ENCODE results near the gene MEP1A.
"Not testable (repeated sequence)": the region's sequence is repeated elsewhere in the genome, so short reads cannot be mapped to it uniquely, and the experiment has no call there.

The MEP1A gene

DNA sequence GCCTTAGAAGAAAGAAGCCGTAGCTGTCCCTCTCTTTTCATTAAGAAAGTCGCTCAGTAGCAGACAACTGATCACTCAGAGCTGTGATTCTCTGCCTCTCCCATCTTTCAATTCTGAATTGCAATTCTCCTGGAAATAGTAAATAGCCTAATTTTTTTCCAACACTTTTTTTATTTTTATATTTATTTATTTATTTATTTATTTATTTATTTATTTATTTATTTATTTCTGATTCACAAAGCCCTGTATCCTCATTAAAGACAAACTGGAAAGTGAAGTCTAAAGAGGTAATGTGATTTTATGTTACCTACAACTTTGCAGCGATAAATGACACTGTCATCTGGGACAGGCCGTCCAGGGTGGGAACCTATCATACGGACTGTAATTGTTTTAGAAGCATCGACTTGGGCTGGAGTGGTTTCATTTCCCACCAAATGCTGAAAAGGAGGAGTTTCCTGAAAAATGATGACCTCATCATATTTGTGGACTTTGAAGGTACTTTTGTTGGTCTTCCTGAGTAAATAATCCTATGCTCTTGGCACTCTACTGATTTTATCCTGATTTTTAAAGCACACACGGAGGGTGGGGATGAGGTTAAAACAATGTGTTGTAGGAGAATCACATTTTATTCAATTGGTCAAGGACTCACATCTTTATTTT lies 41.2 kb downstream of the MEP1A start:
- not testable (repeated sequence) for H3K4me1 ChIP-seq (ENCODE audit: control insufficient read depth, insufficient read depth, low read length); H3K27me3 ChIP-seq (ENCODE audit: control insufficient read depth, insufficient read depth, low read length, poor library complexity, severe bottlenecking); H3K9me3 ChIP-seq (ENCODE audit: control insufficient read depth, low read length); H3K27ac ChIP-seq (ENCODE audit: insufficient read depth, low read depth, low read length, poor library complexity, severe bottlenecking); H3K4me3 ChIP-seq (ENCODE audit: insufficient read depth, low read depth, low read length); H3K36me3 ChIP-seq (ENCODE audit: control insufficient read depth, insufficient read depth, low read length)
- 66% methylated on average over 6 of the region's 7 CpGs for WGBS, 2 experiments

DNA sequence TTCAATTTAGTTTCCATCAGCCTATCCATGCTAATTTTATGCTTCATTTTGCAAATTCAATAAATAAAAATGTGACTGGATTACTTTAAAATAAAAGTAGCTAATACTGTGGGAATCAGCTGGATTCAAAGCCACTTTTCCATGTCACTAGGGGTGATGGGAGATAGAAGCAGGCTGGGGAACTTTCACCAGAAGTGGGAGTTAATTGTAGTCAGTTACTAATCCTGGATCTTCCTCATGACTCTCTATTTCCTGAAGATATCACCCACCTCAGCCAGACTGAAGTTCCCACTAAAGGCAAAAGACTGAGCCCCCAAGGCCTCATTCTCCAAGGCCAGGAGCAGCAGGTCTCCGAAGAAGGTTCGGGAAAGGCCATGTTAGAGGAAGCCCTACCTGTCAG lies 41.8 kb downstream of the MEP1A start:
- not testable (repeated sequence) for H3K36me3 ChIP-seq (ENCODE audit: control insufficient read depth, insufficient read depth, low read length); H3K27ac ChIP-seq (ENCODE audit: insufficient read depth, low read depth, low read length, poor library complexity, severe bottlenecking); H3K4me3 ChIP-seq (ENCODE audit: insufficient read depth, low read depth, low read length); H3K9me3 ChIP-seq (ENCODE audit: control insufficient read depth, low read length); H3K27me3 ChIP-seq (ENCODE audit: control insufficient read depth, insufficient read depth, low read length, poor library complexity, severe bottlenecking); H3K4me1 ChIP-seq (ENCODE audit: control insufficient read depth, insufficient read depth, low read length)
- 94 to 95% methylated on average over 2 of the region's 2 CpGs for WGBS, 2 experiments

DNA sequence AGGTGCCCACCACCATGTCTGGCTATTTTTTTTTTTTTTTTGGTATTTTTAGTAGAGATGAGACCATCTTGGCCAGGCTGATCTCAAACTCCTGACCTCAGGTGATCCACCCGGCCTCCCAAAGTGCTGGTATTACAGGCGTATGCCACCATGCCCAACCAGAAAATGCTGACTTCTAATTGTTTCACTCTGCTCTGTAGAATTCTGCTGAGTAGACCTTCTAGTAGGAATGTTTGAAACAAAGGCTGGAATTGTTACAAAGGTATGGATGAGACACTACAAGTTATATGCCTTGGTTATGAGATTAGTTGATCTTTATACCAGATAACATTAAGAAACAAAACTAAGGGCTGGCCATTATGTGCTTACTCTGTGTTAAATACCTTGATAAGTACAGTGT lies 44.8 kb downstream of the MEP1A start:
- WGBS, 2 experiments: 86 to 98% methylated on average over 2 of the region's 2 CpGs

DNA sequence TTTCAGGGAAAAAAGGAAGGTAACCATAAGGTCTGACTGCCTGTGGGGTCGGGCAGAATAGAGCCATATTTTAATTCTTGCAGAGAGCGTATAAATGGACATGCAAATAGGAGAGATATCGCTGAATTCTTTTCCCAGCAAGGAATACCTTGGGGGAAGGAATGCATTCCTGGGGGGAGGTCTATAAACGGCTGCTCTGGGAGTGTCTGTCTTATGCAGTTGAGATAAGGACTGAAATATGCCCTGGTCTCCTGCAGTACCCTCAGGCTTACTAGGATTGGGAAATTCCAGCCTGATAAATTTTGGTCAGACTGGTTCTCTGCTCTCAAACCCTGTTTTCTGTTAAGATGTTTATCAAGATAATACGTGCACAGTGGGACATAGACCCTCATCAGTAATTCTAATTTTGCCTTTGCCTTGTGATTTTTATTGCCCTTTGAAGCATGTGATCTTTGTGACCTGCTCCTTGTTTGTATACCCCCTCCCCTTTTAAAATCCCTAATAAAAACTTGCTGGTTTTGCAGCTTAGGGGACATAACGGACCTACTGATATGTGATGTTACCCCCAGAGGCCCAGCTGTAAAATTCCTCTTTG lies 49.2 kb downstream of the MEP1A start:
- not testable (repeated sequence) for H3K9me3 ChIP-seq (ENCODE audit: control insufficient read depth, low read length); H3K27me3 ChIP-seq (ENCODE audit: control insufficient read depth, insufficient read depth, low read length, poor library complexity, severe bottlenecking); H3K4me3 ChIP-seq (ENCODE audit: insufficient read depth, low read depth, low read length); H3K4me1 ChIP-seq (ENCODE audit: control insufficient read depth, insufficient read depth, low read length); H3K27ac ChIP-seq (ENCODE audit: insufficient read depth, low read depth, low read length, poor library complexity, severe bottlenecking); H3K36me3 ChIP-seq (ENCODE audit: control insufficient read depth, insufficient read depth, low read length)
- WGBS, 2 experiments: 93 to 95% methylated on average over 5 to 6 of the region's 6 CpGs

More for the DNA sequence above, 44.8 kb downstream of the MEP1A start:
- Histone ChIP-seq H3K27ac (ENCODE audit: insufficient read depth, low read depth, low read length, poor library complexity, severe bottlenecking) (no peak overlapping the region), H3K4me3 (ENCODE audit: insufficient read depth, low read depth, low read length) (no peak overlapping the region), H3K9me3 (ENCODE audit: control insufficient read depth, low read length) (no peaks in the 10 kb centered on the region), H3K27me3 (ENCODE audit: control insufficient read depth, insufficient read depth, low read length, poor library complexity, severe bottlenecking) (no peaks in the 10 kb centered on the region), H3K4me1 (ENCODE audit: control insufficient read depth, insufficient read depth, low read length) (no peaks in the 10 kb centered on the region), H3K36me3 (ENCODE audit: control insufficient read depth, insufficient read depth, low read length) (no peaks in the 10 kb centered on the region)

DNA sequence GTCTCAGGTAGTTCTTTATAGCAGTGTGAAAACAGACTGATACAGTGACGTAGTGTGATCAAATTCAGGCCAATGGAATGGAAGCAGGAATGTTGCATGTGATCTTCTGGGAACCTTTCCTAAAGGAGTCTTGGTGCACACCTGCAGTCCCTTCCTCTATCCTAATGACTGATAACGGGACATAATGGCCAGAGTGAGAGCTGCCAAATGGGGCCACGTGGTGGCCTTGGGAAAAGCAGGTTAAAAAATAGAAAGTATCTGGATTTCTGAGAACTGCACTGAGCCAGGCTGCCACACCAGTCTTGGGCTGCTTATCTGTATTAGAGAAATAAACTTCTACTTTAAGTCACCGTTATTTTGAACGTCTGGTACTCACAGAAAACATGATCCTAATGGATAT lies 51.9 kb downstream of the MEP1A start:
- no peaks in the 10 kb centered on the region for H3K36me3 ChIP-seq (ENCODE audit: control insufficient read depth, insufficient read depth, low read length)
- H3K4me1 ChIP-seq (ENCODE audit: control insufficient read depth, insufficient read depth, low read length): peaks cover 10% of the 10 kb centered on the region
- WGBS, 2 experiments: 89 to 95% methylated on average over 5 of the region's 5 CpGs
- peaks cover 11% of the 10 kb centered on the region for H3K27me3 ChIP-seq (ENCODE audit: control insufficient read depth, insufficient read depth, low read length, poor library complexity, severe bottlenecking)
- H3K4me3 ChIP-seq (ENCODE audit: insufficient read depth, low read depth, low read length): no peak overlapping the region
- H3K27ac ChIP-seq (ENCODE audit: insufficient read depth, low read depth, low read length, poor library complexity, severe bottlenecking): no peak overlapping the region
- no peaks in the 10 kb centered on the region for H3K9me3 ChIP-seq (ENCODE audit: control insufficient read depth, low read length)

DNA sequence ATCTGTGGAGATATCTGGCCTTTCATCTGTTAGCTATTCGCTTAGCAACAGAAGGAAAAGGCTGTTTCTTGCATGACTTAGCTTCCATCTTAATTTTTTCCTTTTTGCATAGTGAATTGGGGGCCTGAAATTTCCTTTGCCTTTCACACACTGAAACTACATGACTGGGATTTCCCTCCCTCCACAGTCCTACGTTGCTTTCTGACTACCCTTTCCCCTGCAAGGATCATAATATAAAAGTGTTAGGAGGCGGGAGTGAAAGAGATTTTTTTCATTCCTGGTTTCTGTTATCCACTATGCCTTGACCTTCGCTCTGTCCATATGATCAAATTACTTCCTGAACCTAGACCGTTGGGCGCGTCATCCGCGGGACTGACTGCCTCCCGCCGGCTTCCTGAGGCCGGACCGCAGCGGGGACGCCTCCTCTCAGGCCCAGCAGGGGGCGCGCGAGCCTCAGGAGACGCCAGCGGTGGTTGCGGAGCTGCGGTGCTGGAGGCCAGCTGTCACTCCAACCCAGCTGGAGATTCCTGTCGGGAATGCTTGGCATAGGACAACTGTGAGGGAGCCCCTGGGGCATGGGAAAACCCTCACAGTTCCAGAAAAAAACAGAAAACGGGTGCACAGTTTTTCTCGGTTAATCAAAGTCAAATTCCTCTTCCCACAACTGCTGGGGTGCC lies 55.6 kb downstream of the MEP1A start:
- Histone ChIP-seq H3K27ac (ENCODE audit: insufficient read depth, low read depth, low read length, poor library complexity, severe bottlenecking) (no peak overlapping the region), H3K36me3 (ENCODE audit: control insufficient read depth, insufficient read depth, low read length) (no peaks in the 10 kb centered on the region), H3K4me3 (ENCODE audit: insufficient read depth, low read depth, low read length) (no peak overlapping the region), H3K4me1 (ENCODE audit: control insufficient read depth, insufficient read depth, low read length) (peaks cover 10% of the 10 kb centered on the region), H3K27me3 (ENCODE audit: control insufficient read depth, insufficient read depth, low read length, poor library complexity, severe bottlenecking) (peaks cover 11% of the 10 kb centered on the region), H3K9me3 (ENCODE audit: control insufficient read depth, low read length) (no peaks in the 10 kb centered on the region)
- WGBS, 2 experiments: 6% methylated on average over 24 of the region's 25 CpGs

DNA sequence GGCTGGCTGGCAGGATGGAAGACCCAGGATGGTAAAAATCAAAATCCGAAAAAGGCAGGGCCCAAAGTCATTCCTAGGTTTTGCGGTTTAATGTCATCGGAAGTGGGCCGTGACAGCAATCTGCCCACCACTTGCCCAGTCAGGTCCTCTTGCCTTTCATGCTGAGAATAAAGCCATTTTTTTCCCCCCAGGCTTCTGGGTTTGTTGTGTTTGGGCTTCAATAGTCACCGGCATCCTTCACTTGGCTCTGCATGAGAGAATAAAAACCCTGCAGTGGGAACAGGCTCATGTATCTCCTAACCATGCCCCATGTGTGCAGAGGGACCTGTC lies 56.1 kb downstream of the MEP1A start:
- 77 to 88% methylated on average over 5 of the region's 5 CpGs for WGBS, 2 experiments
- Histone ChIP-seq H3K27ac (ENCODE audit: insufficient read depth, low read depth, low read length, poor library complexity, severe bottlenecking) (no peak overlapping the region), H3K4me3 (ENCODE audit: insufficient read depth, low read depth, low read length) (no peak overlapping the region), H3K4me1 (ENCODE audit: control insufficient read depth, insufficient read depth, low read length) (peaks cover 10% of the 10 kb centered on the region), H3K9me3 (ENCODE audit: control insufficient read depth, low read length) (no peaks in the 10 kb centered on the region), H3K27me3 (ENCODE audit: control insufficient read depth, insufficient read depth, low read length, poor library complexity, severe bottlenecking) (peaks cover 11% of the 10 kb centered on the region), H3K36me3 (ENCODE audit: control insufficient read depth, insufficient read depth, low read length) (no peaks in the 10 kb centered on the region)

DNA sequence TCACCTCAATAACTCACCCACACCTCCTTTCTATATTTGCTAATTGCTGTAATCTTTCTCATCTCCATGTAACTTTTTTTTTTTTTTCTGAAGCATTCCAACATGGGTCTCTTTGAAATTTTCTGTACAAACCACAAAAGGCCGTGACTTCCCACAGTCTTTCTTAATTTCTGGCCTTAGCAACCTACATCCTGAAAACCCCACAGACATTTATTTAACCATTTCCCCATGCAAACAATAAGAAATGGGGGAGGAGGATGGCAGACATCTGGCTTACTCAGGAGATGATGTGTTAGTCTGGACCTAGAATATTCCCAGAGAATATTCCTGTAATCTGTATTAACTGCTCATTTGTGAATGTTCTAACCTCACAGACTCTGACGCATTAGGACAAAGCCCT lies 57.6 kb downstream of the MEP1A start:
- 95 to 99% methylated on average over 2 of the region's 2 CpGs for WGBS, 2 experiments
- H3K9me3 ChIP-seq (ENCODE audit: control insufficient read depth, low read length): no peaks in the 10 kb centered on the region
- H3K27me3 ChIP-seq (ENCODE audit: control insufficient read depth, insufficient read depth, low read length, poor library complexity, severe bottlenecking): peaks cover 11% of the 10 kb centered on the region
- no peak overlapping the region for H3K4me3 ChIP-seq (ENCODE audit: insufficient read depth, low read depth, low read length)
- no peak overlapping the region for H3K27ac ChIP-seq (ENCODE audit: insufficient read depth, low read depth, low read length, poor library complexity, severe bottlenecking)
- H3K4me1 ChIP-seq (ENCODE audit: control insufficient read depth, insufficient read depth, low read length): peaks cover 10% of the 10 kb centered on the region
- no peaks in the 10 kb centered on the region for H3K36me3 ChIP-seq (ENCODE audit: control insufficient read depth, insufficient read depth, low read length)

DNA sequence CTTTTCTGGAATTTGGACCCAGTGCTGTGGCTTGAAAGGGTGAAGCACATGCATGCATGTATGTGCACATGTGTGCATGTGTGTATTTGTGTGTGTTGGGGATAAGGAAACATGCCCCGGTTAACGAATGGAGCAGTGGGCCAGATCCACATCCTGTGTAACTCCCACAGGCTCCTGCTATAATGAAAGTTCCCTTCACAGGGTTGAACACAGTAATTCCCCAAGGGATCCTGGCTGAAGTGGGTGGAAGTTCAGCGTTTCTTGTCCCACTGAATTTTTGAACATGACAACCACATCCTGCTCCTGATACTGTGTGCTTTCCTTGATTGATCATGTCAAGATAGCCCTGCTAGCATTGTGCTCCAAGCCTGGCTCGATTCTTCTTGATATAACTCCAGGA lies 58.4 kb downstream of the MEP1A start:
- not testable (repeated sequence) for H3K36me3 ChIP-seq (ENCODE audit: control insufficient read depth, insufficient read depth, low read length); H3K4me3 ChIP-seq (ENCODE audit: insufficient read depth, low read depth, low read length); H3K27ac ChIP-seq (ENCODE audit: insufficient read depth, low read depth, low read length, poor library complexity, severe bottlenecking); H3K4me1 ChIP-seq (ENCODE audit: control insufficient read depth, insufficient read depth, low read length); H3K9me3 ChIP-seq (ENCODE audit: control insufficient read depth, low read length)
- H3K27me3 ChIP-seq (ENCODE audit: control insufficient read depth, insufficient read depth, low read length, poor library complexity, severe bottlenecking): peaks cover 11% of the 10 kb centered on the region
- 88 to 91% methylated on average over 3 of the region's 4 CpGs for WGBS, 2 experiments

DNA sequence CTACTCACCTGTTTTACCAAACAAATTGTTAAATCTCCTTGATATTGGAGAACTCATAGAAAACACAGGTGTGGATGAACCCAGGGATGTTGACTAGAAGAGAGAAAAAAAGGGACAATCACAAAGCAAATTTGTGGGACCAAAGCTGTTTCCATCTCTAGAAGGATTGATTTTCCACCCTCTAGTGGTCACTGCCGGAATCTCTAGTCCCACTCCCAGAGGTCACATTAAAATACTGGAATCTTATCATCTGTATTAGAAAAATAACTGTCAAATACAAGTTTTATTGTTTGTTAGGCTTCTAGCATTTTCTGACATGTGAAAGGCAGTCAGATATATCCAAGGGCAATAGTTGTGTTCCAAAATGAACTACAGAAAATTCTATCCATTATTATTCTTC lies 62.8 kb downstream of the MEP1A start:
- not testable (repeated sequence) for H3K36me3 ChIP-seq (ENCODE audit: control insufficient read depth, insufficient read depth, low read length); H3K4me1 ChIP-seq (ENCODE audit: control insufficient read depth, insufficient read depth, low read length); H3K9me3 ChIP-seq (ENCODE audit: control insufficient read depth, low read length); H3K27ac ChIP-seq (ENCODE audit: insufficient read depth, low read depth, low read length, poor library complexity, severe bottlenecking); H3K27me3 ChIP-seq (ENCODE audit: control insufficient read depth, insufficient read depth, low read length, poor library complexity, severe bottlenecking); H3K4me3 ChIP-seq (ENCODE audit: insufficient read depth, low read depth, low read length)
- WGBS, 2 experiments: 0% methylated on average over 1 of the region's 1 CpG; no CpG with 5 or more reads in 1 of the 2 experiments
